Measurements from ENCODE around the gene C3orf62.

DNA sequence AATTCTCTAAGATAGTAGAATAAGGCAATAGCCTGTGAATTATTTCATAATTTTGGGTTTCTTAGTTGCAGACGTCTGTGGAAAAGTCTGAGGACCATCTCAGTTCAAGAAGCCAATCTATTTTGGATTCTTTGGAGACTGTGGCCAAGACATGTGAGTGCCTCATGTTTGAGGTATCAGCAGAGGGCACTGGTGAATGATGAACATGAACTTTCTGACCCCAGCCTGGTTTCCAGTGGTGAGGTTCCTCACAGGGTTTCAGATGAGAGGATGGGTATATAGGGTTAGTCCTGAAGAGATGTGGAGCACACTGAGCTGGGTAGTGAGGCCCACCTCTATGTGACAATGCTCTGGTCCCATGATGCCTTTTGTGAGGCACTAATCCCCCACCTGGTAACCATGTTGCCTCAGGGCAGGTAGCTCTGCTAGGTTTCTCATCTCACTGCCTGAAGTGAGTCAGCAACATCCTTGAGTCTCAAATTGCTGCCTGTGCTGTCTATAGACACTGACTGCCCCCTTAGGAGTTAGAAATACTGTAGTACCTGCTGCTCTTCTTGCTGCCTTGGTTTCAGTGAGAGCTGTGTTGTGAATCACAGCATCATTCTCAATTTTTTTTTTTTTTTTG, 32.3 kb downstream of the C3orf62 start:
- no peak for TF ChIP-seq CTCF (IDR thresholded peaks at IDR 0.05)
- no peak for TF ChIP-seq EZH2 (IDR thresholded peaks at IDR 0.05)
